ENCODE results near the gene HLCS.

Gene HLCS

GRCh38 chr21:36966066-36966820 lies at the start of gene HLCS:
HLCS (minus strand) TSS chr21:36966669; CDS start chr21:36966638, 31 bp downstream.
- TF ChIP-seq CTCF (IDR thresholded peaks at IDR 0.05) = 0 out of 2 replicates have a peak, but pooled peaks have one; percentile 31

- peak; percentile 80 for TF ChIP-seq CTCF (IDR thresholded peaks at IDR 0.05)
These were observed 43.4 kb upstream of the HLCS start for GRCh38 chr21:37009740-37010341.

GRCh38 chr21:37008724-37009123 lies 42.3 kb upstream of the HLCS start:
- no peak for TF ChIP-seq CTCF (IDR thresholded peaks at IDR 0.05)

- no peak for TF ChIP-seq CTCF (IDR thresholded peaks at IDR 0.05)
These were observed 40.2 kb upstream of the HLCS start, which contains the start of gene RIPPLY3 for GRCh38 chr21:37006486-37007291. RIPPLY3 (plus strand) TSS chr21:37006702; CDS start chr21:37006773, 71 bp downstream.

- TF ChIP-seq CTCF (IDR thresholded peaks at IDR 0.05) = no peak
These were observed 39.3 kb upstream of the HLCS start for GRCh38 chr21:37005548-37006485.

- no peak for TF ChIP-seq CTCF (IDR thresholded peaks at IDR 0.05)
These were observed 35.0 kb upstream of the HLCS start for GRCh38 chr21:37001441-37001840.
